AG04450 (cell line): ENCODE data around the gene OGFOD2. TPM values are rescaled to one million over a fixed set of nuclear protein-coding genes. Genes with fewer than 3 reads are reported as not detected.
"Not testable (repeated sequence)": the region's sequence is repeated elsewhere in the genome, so short reads cannot be mapped to it uniquely, and the experiment has no call there.

Experiments
- CTCF ChIA-PET: fragments of 300-600, 350-600 bp; formaldehyde crosslinking; extraction: SDS; loops from one replicate; lab custom pipeline; 2022; ENCODE audit warnings: antibody characterized with exemption, inconsistent platforms; lab: Charles Lee
- POLR2A ChIA-PET: fragments of 350-600 bp; formaldehyde crosslinking; extraction: SDS; loops from one replicate; lab custom pipeline; 2021; ENCODE audit warnings: antibody characterized with exemption, inconsistent platforms; lab: Yijun Ruan, JAX
- DNase-seq: peaks from one replicate; pipeline ENCODE4 v3.0.0-alpha.2; 2011; ENCODE audit warnings: low read depth, low spot score
- H3K27ac ChIP-seq: one replicate; pipeline ENCODE4 v1.5.1; 2012; ENCODE audit warnings: low read depth, low read length, control low read depth
- H3K27me3 ChIP-seq: one replicate; pipeline ENCODE4 v1.6.0; 2012; ENCODE audit warnings: low read length; ENCODE audit not compliant: control insufficient read depth, insufficient read depth
- H3K4me3 ChIP-seq: 2 replicates; pipeline ENCODE4 v1.5.1; 2011; ENCODE audit warnings: mild to moderate bottlenecking, low read depth, low read length, control low read depth
- H3K9me3 ChIP-seq: 2 replicates; pipeline ENCODE4 v1.5.1; 2012; ENCODE audit warnings: low read length; ENCODE audit not compliant: control insufficient read depth, insufficient read depth
- polyA plus RNA-seq: library from polyadenylated mRNA; depleted of rRNA; stranded (reverse); fragments of >200 nt; gene quantifications from 2 replicates; pipeline ENCODE4 v1.2.3, GENCODE V29; 2011
- TF ChIP-seq, protein P1 (sequence below): IDR thresholded peaks from 2 replicates; pipeline ENCODE4 v1.5.1; 2011; ENCODE audit warnings: low read depth, low read length, control low read depth, inconsistent platforms

Gene OGFOD2
- polyA plus RNA-seq, 1 experiment, result 6.1 TPM

DNA sequence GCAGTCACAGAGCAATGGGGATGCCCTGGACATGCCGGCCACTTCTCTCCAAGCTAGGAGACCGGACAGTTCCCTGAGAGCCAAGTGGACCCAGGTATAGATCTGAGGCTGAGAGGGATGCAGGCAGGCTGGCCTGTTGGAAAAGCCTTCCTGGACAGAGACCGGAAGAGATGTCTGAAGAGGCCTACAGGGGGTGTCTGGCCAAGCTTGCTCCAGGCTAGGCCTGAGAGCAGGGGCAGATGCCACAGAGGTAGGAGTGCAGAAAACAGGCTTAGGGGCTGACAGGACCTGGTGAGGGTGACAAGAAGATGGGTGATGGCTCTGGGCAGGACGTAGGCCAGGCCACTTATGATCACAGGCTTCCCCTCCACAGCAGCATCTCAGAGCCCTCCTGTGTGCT is 35.6 kb downstream of the OGFOD2 start:
- Histone ChIP-seq H3K4me3 (no peak overlapping the region), H3K27ac (no peak overlapping the region), H3K9me3 (no peaks in the 10 kb centered on the region), H3K27me3 (no peaks in the 10 kb centered on the region)
- POLR2A ChIA-PET, result no interaction called here
- no peak for DNase-seq
- CTCF ChIA-PET, result no interaction called here
- TF ChIP-seq, protein P1, sequence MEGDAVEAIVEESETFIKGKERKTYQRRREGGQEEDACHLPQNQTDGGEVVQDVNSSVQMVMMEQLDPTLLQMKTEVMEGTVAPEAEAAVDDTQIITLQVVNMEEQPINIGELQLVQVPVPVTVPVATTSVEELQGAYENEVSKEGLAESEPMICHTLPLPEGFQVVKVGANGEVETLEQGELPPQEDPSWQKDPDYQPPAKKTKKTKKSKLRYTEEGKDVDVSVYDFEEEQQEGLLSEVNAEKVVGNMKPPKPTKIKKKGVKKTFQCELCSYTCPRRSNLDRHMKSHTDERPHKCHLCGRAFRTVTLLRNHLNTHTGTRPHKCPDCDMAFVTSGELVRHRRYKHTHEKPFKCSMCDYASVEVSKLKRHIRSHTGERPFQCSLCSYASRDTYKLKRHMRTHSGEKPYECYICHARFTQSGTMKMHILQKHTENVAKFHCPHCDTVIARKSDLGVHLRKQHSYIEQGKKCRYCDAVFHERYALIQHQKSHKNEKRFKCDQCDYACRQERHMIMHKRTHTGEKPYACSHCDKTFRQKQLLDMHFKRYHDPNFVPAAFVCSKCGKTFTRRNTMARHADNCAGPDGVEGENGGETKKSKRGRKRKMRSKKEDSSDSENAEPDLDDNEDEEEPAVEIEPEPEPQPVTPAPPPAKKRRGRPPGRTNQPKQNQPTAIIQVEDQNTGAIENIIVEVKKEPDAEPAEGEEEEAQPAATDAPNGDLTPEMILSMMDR, result no peak

DNA sequence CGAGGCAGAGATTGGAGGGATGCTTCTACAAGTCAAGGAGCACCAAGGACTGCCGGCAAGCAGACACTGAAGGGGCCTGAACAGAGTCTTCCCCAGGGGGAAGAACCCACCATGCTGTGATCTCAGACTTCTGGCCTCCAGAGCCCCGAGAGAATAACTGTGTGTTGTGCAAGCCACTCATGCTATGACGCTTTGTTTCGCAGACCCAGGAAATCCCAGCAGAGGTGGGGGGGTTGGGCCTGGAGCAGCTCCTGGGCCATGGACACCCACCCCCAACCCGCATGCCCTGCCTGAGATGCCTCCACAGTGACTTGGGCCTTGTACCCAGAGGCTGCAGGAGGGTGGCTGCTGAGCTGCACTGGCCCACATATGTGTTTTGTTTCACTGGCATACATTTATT is 36.7 kb downstream of the OGFOD2 start:
- POLR2A ChIA-PET, result no interaction called here
- TF ChIP-seq, protein P1, result no peak
- DNase-seq, result no peak

DNA sequence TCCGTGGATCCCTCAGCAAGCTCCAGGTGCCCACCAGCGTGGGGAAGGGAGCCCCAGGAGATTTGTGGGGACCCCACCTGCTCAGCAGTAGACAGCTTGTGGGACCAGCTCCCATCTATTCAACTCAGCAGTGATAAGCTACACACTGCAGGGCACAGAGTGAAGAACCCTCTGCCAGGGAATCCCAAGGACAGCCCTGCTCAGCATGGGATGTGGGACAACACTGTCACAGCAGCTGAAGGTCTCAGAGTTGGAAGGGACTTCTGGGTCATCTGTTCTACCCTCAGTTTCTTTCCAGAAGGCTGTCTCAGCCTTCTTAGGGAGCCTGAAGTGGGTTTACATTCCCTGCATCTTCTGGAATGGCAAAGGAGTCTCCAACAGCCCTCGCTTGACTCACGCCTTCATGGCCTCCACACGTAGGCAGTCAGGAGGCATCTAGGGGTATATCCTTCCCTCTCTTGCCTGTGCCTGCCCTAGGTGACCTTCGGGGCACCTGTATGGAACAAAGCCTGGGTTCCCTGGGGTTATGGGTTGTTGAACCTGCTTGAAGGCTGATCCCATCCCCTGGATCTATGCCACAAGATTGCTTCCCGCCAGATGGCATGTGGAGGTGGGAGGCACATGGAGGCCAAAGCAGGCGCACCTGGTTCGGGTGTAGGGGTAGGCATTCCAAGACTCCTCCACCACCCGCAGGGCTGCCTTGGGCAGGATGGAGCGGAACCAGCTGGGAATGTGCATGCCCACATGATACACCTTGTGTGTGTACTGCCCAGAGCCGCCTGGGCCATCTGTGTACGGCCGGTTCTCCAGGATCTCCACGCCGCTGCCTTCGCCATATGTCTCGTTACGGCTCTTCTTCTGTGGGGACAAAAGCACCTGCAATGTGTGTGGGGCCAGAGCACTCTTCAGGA is 38.4 kb downstream of the OGFOD2 start:
- no peak for DNase-seq
- POLR2A ChIA-PET, result no interaction called here
- Histone ChIP-seq H3K9me3 (no peaks in the 10 kb centered on the region), H3K4me3 (no peak overlapping the region), H3K27me3 (no peaks in the 10 kb centered on the region), H3K27ac (no peak overlapping the region)
- CTCF ChIA-PET, result no interaction called here
- TF ChIP-seq, protein P1, result no peak

More for the DNA sequence above, 36.7 kb downstream of the OGFOD2 start:
- Histone ChIP-seq H3K4me3 (no peak overlapping the region), H3K27ac (no peak overlapping the region), H3K9me3 (no peaks in the 10 kb centered on the region), H3K27me3 (no peaks in the 10 kb centered on the region)
- CTCF ChIA-PET, result no interaction called here

DNA sequence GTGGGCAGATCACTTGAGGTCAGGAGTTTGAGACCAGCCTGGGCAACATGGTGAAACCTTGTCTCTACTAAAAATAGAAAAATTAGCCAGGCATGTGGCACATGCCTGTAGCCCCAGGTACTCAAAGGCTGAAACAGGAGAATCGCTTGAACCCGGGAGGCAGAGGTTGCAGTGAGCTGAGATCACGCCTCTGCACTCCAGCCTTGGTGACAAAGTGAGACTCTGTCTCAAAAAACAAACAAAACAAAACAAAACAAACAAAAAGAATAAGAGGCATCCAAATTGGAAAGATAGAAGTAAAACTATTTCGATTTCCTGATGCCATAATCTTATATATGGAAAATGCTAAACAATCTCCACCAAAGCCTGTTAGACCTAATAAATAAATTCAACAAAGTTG is 39.4 kb downstream of the OGFOD2 start:
- POLR2A ChIA-PET, CTCF ChIA-PET, H3K27ac ChIP-seq, DNase-seq, H3K27me3 ChIP-seq, H3K4me3 ChIP-seq, H3K9me3 ChIP-seq: not testable (repeated sequence)

- H3K4me3 ChIP-seq, result no peak overlapping the region
- TF ChIP-seq, protein P1, result no peak
- H3K27me3 ChIP-seq, result no peaks in the 10 kb centered on the region
- no peak overlapping the region for H3K27ac ChIP-seq
- H3K9me3 ChIP-seq, result no peaks in the 10 kb centered on the region
- ChIA-PET POLR2A (no interaction called here), CTCF (interaction anchor here (2.1 kb wide), 1 partner anchor 25 kb away, joined by 5 read pairs; no protein-coding TSS in a partner anchor)
- no peak for DNase-seq
Observed at GRCh38 chr12:123017753-123018152, 42.7 kb downstream of the OGFOD2 start.
